BE2C (cell line): ENCODE data around the gene SORL1.

Experiments used
- DNase-seq: peaks from one replicate; pipeline ENCODE4 v3.0.0-alpha.2; 2020
- H3K27me3 ChIP-seq: fragments of 250-450 bp; sonication (Bioruptor Pico); 2 replicates; pipeline ENCODE4 v1.5.1; 2020; ENCODE audit warnings: mild to moderate bottlenecking
- H3K36me3 ChIP-seq: fragments of 250-450 bp; sonication (Bioruptor Pico); 2 replicates; pipeline ENCODE4 v1.5.1; 2020; ENCODE audit warnings: mild to moderate bottlenecking
- H3K4me1 ChIP-seq: fragments of 250-450 bp; sonication (Bioruptor Pico); 2 replicates; pipeline ENCODE4 v1.5.1; 2020
- H3K4me3 ChIP-seq: 2 replicates; pipeline ENCODE4 v1.5.1; 2011; ENCODE audit warnings: low read depth, low read length
- H3K9me3 ChIP-seq: fragments of 250-450 bp; sonication (Bioruptor Pico); 2 replicates; pipeline ENCODE4 v1.5.1; 2020
- TF ChIP-seq, protein P1 (sequence below): IDR thresholded peaks from 2 replicates; pipeline ENCODE4 v1.5.1; 2012; ENCODE audit warnings: mild to moderate bottlenecking, low read depth, low read length

Gene SORL1

DNA sequence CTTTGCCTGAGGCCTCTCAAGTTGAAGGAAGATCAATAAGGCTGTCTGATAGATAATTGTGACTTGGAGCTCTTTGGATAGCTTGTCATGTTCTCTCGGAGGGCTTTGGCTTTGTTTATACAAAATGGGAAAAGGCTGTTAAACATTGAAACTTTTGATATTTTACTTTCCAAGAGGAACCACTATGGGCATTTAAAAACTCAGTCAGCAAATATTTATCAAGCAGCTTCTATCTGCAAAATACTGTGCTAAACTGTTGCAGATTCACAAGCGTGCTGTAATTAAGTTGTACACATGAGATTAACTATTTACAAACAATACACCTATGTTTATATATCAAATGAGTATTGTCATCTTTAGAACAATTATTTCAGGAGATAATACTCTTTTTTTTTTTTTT lies 34.5 kb upstream of the SORL1 start:
- Histone ChIP-seq H3K4me1 (no peaks in the 10 kb centered on the region), H3K9me3 (no peaks in the 10 kb centered on the region), H3K4me3 (no peak overlapping the region), H3K27me3 (no peaks in the 10 kb centered on the region), H3K36me3 (no peaks in the 10 kb centered on the region)
- TF ChIP-seq, protein P1, sequence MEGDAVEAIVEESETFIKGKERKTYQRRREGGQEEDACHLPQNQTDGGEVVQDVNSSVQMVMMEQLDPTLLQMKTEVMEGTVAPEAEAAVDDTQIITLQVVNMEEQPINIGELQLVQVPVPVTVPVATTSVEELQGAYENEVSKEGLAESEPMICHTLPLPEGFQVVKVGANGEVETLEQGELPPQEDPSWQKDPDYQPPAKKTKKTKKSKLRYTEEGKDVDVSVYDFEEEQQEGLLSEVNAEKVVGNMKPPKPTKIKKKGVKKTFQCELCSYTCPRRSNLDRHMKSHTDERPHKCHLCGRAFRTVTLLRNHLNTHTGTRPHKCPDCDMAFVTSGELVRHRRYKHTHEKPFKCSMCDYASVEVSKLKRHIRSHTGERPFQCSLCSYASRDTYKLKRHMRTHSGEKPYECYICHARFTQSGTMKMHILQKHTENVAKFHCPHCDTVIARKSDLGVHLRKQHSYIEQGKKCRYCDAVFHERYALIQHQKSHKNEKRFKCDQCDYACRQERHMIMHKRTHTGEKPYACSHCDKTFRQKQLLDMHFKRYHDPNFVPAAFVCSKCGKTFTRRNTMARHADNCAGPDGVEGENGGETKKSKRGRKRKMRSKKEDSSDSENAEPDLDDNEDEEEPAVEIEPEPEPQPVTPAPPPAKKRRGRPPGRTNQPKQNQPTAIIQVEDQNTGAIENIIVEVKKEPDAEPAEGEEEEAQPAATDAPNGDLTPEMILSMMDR: no peak
- DNase-seq: no peak

DNA sequence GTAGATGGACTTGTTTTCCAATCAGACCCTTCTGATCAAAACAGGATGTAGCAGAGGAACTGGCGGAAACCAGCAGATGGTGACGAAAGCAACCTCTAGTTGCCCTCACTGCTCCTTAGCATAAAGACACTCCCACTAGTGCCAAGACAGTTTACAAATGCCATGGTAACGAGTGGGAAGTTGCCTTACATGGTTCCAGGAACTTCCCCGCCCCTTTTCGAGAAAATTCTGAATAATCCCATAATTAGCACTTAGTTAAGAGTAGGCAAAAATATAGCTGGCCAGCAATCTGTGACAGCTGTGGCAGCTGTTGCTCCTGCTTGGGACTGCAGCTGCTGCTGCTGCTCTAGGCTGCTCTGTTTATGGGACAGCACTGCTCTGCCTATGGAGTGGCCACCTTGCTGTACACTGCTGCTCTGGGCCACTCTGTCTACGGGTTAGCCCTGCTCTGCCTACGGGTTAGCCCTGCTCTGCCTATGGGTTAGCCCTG lies 33.4 kb upstream of the SORL1 start:
- Histone ChIP-seq H3K9me3 (no peaks in the 10 kb centered on the region), H3K4me3 (no peak overlapping the region), H3K27me3 (no peaks in the 10 kb centered on the region), H3K4me1 (no peaks in the 10 kb centered on the region), H3K36me3 (no peaks in the 10 kb centered on the region)
- DNase-seq: no peak
- TF ChIP-seq, protein P1: no peak

DNA sequence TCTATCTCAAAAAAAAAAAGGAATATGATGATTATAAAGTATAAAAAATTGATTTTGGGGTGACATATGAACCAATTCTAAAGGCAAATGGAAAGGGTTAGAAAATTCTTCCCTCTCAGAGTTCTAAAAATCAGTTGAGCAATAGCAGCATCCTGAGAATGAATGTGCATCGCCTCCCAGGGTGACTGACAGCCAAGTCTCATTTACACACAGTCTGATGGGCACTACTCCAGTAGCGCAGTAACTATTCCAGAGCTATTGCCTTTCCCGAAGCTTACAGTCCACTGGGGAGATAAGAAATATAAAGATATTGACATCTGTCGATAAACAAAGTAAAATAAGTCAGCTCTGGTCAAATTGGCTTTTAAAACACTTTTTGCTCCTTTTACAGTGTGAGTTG lies 32.3 kb upstream of the SORL1 start:
- TF ChIP-seq, protein P1: no peak
- DNase-seq: no peak

DNA sequence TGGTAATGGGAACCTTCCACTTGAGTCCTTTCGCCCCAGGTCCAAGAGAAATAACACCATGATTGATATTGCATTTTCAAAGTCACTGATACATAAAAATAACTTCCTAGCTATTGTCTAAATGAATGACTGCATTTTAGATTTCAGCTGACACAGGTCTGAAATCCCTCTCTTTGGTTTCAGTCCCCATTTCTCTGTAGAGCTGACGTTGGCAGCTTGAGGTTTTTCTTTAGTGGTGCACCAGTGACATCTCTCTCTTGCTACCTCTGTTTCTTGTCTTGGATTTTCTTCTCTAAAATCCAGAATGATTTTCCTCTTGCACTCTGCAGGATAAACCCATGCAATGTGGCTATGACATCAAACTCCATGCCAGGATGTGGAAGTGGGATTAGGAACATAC lies 31.7 kb upstream of the SORL1 start:
- TF ChIP-seq, protein P1: no peak
- no peak for DNase-seq
- Histone ChIP-seq H3K36me3 (no peaks in the 10 kb centered on the region), H3K4me1 (no peaks in the 10 kb centered on the region), H3K4me3 (no peak overlapping the region), H3K27me3 (no peaks in the 10 kb centered on the region), H3K9me3 (no peaks in the 10 kb centered on the region)

More for the DNA sequence above, 32.3 kb upstream of the SORL1 start:
- H3K4me3 ChIP-seq: no peak overlapping the region
- H3K27me3 ChIP-seq: no peaks in the 10 kb centered on the region
- no peaks in the 10 kb centered on the region for H3K4me1 ChIP-seq
- H3K9me3 ChIP-seq: no peaks in the 10 kb centered on the region
- no peaks in the 10 kb centered on the region for H3K36me3 ChIP-seq

DNA sequence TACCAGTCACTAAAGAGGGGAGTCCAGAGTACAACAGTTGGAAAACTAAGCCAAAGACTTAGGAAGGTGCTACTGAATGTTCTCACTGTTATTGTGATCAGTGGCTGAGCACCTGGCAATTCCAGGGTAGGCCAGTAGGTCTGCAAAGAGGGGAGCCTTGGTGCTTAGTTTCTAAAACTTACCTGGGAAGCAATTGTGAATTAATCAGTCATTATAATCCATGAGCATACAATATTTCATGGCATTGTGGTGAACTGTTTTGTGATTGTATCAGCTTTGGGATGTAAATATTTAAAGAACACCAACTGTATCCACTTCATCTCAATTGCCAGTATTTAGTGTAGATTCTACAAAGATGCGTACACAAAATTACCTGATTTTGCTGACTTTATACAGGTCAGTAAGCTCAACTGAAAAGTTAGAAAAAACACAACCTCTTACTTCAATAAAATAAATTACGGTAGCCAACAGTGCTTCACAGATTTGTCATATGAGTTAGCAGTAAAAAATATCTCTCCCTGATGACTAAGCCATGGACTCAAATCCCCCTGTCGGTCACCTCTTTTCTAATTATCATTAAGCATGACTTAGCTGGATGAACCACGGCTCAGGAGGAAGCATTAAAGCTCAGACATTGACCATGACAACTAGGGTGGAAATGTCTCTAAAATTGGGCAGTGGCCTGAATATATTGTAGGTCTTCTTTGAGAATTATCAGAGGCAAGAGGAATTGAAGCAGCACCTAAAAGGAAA lies 30.8 kb upstream of the SORL1 start:
- no peak for DNase-seq
- Histone ChIP-seq H3K9me3 (no peaks in the 10 kb centered on the region), H3K27me3 (no peaks in the 10 kb centered on the region), H3K4me3 (no peak overlapping the region), H3K36me3 (no peaks in the 10 kb centered on the region), H3K4me1 (no peaks in the 10 kb centered on the region)
- TF ChIP-seq, protein P1: no peak

DNA sequence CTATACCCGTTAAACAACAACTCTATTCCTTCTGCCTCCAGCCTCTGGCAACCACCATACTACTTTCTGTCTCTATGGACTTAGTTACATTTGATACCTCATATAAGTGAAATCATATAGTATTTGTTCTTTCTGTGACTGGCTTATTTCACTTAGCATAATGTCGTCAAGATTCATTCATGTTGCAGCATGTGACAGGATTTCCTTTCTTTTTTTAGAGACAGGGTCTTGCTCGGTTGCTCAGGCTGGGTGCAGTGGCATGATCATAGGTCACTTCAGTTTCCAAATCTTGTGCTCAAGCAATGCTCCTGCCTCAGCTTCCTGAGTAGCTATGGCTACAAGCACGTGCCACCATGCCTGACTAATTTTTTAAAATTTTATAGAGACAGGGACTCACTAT lies 29.4 kb upstream of the SORL1 start:
- TF ChIP-seq, protein P1: no peak
- H3K4me3 ChIP-seq: no peak overlapping the region
- H3K27me3 ChIP-seq: no peaks in the 10 kb centered on the region
- no peak for DNase-seq
- H3K9me3 ChIP-seq: no peaks in the 10 kb centered on the region
- H3K36me3 ChIP-seq: no peaks in the 10 kb centered on the region
- H3K4me1 ChIP-seq: no peaks in the 10 kb centered on the region
